Measurements from ENCODE around the gene CDK9.
A peak's percentile ranks its signal among the peaks of the same experiment; 100 is the strongest.

CDK9 gene

GRCh38 chr9:127803507-127804352 is 17.9 kb downstream of the CDK9 start:
- H3K36me3 Mint-ChIP-seq (ENCODE audit: insufficient read depth), result peaks cover 21% of the 10 kb centered on the region
- H3K27ac Mint-ChIP-seq (ENCODE audit: low read depth), result peak overlapping the region; percentile 95
- no peak for DNase-seq (ENCODE audit: low spot score in 2 of 2)
- H3K4me3 Mint-ChIP-seq, result peak overlapping the region; percentile 93
- H3K27me3 Mint-ChIP-seq, result no peaks in the 10 kb centered on the region
- H3K4me1 Mint-ChIP-seq, result peaks cover 24% of the 10 kb centered on the region
- no peaks in the 10 kb centered on the region for H3K9me3 Mint-ChIP-seq
- ATAC-seq (replicated peaks; ENCODE audit: extremely low read depth, poor library complexity, severe bottlenecking), result peak; percentile 17

DNA sequence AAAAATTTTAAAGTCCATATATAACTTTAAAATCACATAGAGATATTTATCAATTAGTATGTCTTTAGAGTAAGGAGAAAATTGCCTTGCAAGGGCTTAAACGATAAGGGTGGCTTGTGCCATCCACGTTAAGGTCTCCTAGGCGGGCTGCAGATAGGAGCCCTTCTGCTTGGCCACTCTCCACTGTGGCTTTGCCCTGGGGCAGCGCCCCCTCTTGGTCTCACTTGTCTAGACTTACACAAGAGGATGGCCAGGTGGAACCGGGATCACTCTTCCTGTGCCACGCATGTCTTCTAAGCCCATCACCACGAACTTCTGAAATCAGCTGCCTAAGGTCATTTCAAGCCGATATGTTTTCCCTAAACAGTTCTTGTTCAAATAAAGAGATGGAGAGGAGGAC is 19.8 kb downstream of the CDK9 start:
- Mint-ChIP-seq H3K27me3 (no peaks in the 10 kb centered on the region), H3K36me3 (ENCODE audit: insufficient read depth) (peaks cover 28% of the 10 kb centered on the region), H3K9me3 (no peaks in the 10 kb centered on the region), H3K4me1 (peaks cover 24% of the 10 kb centered on the region), H3K4me3 (no peak overlapping the region), H3K27ac (ENCODE audit: low read depth) (no peak overlapping the region)
- DNase-seq (ENCODE audit: low spot score in 2 of 2) (no peak), ATAC-seq (replicated peaks; ENCODE audit: extremely low read depth, poor library complexity, severe bottlenecking) (no peak)

DNA sequence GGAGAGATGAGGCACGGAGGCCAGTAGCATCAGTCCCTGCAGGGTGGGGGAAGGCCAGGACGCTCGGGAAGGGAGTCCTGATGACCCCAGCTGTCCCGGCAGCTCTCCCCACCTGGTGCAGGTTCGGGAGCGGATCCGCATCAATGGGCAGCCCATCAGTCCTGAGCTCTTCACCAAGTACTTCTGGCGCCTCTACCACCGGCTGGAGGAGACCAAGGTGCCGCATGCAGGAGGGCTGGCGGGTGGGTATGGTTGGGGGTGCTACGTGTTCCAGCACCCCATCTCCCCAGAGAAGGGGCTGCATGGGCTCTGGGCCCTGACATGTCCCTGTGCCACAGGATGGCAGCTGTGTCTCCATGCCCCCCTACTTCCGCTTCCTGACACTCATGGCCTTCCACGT is 21.0 kb downstream of the CDK9 start:
- ATAC-seq (replicated peaks; ENCODE audit: extremely low read depth, poor library complexity, severe bottlenecking) (no peak), DNase-seq (ENCODE audit: low spot score in 2 of 2) (no peak)
- H3K36me3 Mint-ChIP-seq (ENCODE audit: insufficient read depth), result peaks cover 33% of the 10 kb centered on the region
- no peaks in the 10 kb centered on the region for H3K27me3 Mint-ChIP-seq
- peaks cover 24% of the 10 kb centered on the region for H3K4me1 Mint-ChIP-seq
- no peak overlapping the region for H3K4me3 Mint-ChIP-seq
- H3K9me3 Mint-ChIP-seq, result no peaks in the 10 kb centered on the region
- peak overlapping the region; percentile 39 for H3K27ac Mint-ChIP-seq (ENCODE audit: low read depth)

- H3K36me3 Mint-ChIP-seq (ENCODE audit: insufficient read depth), result peaks cover 36% of the 10 kb centered on the region
These were observed 22.6 kb downstream of the CDK9 start for GRCh38 chr9:127808347-127809001.

GRCh38 chr9:127809002-127809539 is 23.2 kb downstream of the CDK9 start:
- ATAC-seq (replicated peaks; ENCODE audit: extremely low read depth, poor library complexity, severe bottlenecking) (no peak), DNase-seq (ENCODE audit: low spot score in 2 of 2) (no peak)
- Mint-ChIP-seq H3K27me3 (no peaks in the 10 kb centered on the region), H3K27ac (ENCODE audit: low read depth) (no peak overlapping the region), H3K36me3 (ENCODE audit: insufficient read depth) (peaks cover 39% of the 10 kb centered on the region), H3K4me3 (no peak overlapping the region), H3K4me1 (peaks cover 10% of the 10 kb centered on the region), H3K9me3 (no peaks in the 10 kb centered on the region)

More at GRCh38 chr9:127808347-127809001, 22.6 kb downstream of the CDK9 start:
- H3K4me3 Mint-ChIP-seq, result no peak overlapping the region
- ATAC-seq (replicated peaks; ENCODE audit: extremely low read depth, poor library complexity, severe bottlenecking), result no peak
- H3K4me1 Mint-ChIP-seq, result peaks cover 16% of the 10 kb centered on the region
- no peak for DNase-seq (ENCODE audit: low spot score in 2 of 2)
- no peaks in the 10 kb centered on the region for H3K27me3 Mint-ChIP-seq
- H3K9me3 Mint-ChIP-seq, result no peaks in the 10 kb centered on the region
- H3K27ac Mint-ChIP-seq (ENCODE audit: low read depth), result no peak overlapping the region

DNA sequence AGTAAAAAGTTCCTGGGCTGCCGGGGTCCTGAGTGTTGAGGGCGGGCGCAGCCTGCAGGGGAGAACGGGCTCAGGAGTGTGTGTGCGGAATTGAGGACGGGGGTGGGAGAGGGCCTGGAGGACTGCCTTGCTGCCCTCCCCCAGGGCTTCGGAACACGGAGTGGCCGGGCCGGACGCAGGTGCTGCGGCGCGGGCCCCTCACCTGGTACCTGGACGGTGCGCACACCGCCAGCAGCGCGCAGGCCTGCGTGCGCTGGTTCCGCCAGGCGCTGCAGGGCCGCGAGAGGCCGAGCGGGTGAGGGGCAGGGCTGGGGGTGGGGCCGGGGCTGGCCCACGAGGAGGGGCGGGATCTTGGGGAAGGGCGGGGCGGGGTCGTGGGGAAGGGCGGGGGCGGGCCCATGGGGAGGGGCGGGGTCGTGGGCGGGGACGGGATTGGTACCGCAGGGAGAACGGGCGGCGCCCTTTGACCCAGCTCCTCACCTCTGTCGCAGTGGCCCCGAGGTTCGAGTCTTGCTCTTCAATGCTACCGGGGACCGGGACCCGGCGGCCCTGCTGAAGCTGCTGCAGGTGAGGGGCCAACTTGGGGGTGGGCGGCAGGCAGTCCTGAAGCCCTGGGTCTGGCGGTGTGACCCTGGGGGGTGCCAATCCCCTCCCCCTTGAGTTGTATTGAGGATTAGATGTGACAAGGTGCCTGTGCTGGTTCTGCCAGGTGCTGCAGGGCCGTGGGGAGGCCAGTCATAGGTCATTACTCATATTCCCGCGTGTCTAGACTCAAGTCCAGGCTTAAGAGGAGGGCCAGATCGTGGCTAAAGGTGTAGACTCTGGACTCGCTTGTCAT is 23.9 kb downstream of the CDK9 start:
- no peak for ATAC-seq (replicated peaks; ENCODE audit: extremely low read depth, poor library complexity, severe bottlenecking)
- Mint-ChIP-seq H3K36me3 (ENCODE audit: insufficient read depth) (peaks cover 39% of the 10 kb centered on the region), H3K27ac (ENCODE audit: low read depth) (no peak overlapping the region), H3K9me3 (no peaks in the 10 kb centered on the region), H3K4me1 (peaks cover 6% of the 10 kb centered on the region), H3K27me3 (no peaks in the 10 kb centered on the region), H3K4me3 (no peak overlapping the region)
- no peak for DNase-seq (ENCODE audit: low spot score in 2 of 2)

- no peaks in the 10 kb centered on the region for H3K9me3 Mint-ChIP-seq
These were observed 24.7 kb downstream of the CDK9 start for GRCh38 chr9:127810378-127811187.

GRCh38 chr9:127812011-127812410 is 26.2 kb downstream of the CDK9 start:
- peaks cover 37% of the 10 kb centered on the region for H3K36me3 Mint-ChIP-seq (ENCODE audit: insufficient read depth)

More at GRCh38 chr9:127810378-127811187, 24.7 kb downstream of the CDK9 start:
- no peak overlapping the region for H3K27ac Mint-ChIP-seq (ENCODE audit: low read depth)
- DNase-seq (ENCODE audit: low spot score in 2 of 2) (no peak), ATAC-seq (replicated peaks; ENCODE audit: extremely low read depth, poor library complexity, severe bottlenecking) (no peak)
- H3K27me3 Mint-ChIP-seq, result no peaks in the 10 kb centered on the region
- peaks cover 39% of the 10 kb centered on the region for H3K36me3 Mint-ChIP-seq (ENCODE audit: insufficient read depth)
- peaks cover 6% of the 10 kb centered on the region for H3K4me1 Mint-ChIP-seq
- no peak overlapping the region for H3K4me3 Mint-ChIP-seq

DNA sequence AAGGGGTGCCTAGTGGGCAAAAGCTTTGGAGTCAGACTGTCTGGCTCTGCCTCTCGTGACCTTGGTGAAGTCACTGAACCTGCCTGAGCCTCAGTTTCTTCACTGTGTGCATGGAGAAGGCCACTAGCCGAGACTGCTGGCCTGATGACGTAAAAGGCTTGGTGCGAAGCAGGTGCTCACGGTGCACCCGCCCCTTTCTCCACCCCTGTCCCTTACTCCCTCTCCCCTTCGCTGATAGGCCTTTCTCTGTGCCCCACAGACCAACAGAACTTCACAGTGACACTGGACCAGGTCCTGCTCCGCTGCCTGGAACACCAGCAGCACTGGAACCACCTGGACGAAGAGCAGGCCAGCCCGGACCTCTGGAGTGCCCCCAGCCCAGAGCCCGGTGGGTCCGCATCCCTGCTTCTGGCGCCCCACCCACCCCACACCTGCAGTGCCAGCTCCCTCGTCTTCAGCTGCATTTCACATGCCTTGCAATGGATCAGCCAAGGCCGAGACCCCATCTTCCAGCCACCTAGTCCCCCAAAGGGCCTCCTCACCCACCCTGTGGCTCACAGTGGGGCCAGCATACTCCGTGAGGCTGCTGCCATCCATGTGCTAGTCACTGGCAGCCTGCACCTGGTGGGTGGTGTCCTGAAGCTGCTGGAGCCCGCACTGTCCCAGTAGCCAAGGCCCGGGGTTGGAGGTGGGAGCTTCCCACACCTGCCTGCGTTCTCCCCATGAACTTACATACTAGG is 27.3 kb downstream of the CDK9 start:
- Mint-ChIP-seq H3K36me3 (ENCODE audit: insufficient read depth) (peaks cover 27% of the 10 kb centered on the region), H3K4me3 (no peak overlapping the region), H3K27me3 (no peaks in the 10 kb centered on the region), H3K27ac (ENCODE audit: low read depth) (peak overlapping the region; percentile 16), H3K9me3 (no peaks in the 10 kb centered on the region), H3K4me1 (no peaks in the 10 kb centered on the region)
- ATAC-seq (replicated peaks; ENCODE audit: extremely low read depth, poor library complexity, severe bottlenecking), result no peak
- DNase-seq (ENCODE audit: low spot score in 2 of 2), result no peak

More at GRCh38 chr9:127812011-127812410, 26.2 kb downstream of the CDK9 start:
- H3K9me3 Mint-ChIP-seq, result no peaks in the 10 kb centered on the region
- DNase-seq (ENCODE audit: low spot score in 2 of 2) (no peak), ATAC-seq (replicated peaks; ENCODE audit: extremely low read depth, poor library complexity, severe bottlenecking) (no peak)
- no peak overlapping the region for H3K4me3 Mint-ChIP-seq
- H3K27ac Mint-ChIP-seq (ENCODE audit: low read depth), result no peak overlapping the region
- H3K4me1 Mint-ChIP-seq, result no peaks in the 10 kb centered on the region
- H3K27me3 Mint-ChIP-seq, result no peaks in the 10 kb centered on the region

GRCh38 chr9:127813686-127814226 is 27.9 kb downstream of the CDK9 start:
- DNase-seq (ENCODE audit: low spot score in 2 of 2) (no peak), ATAC-seq (replicated peaks; ENCODE audit: extremely low read depth, poor library complexity, severe bottlenecking) (no peak)
- Mint-ChIP-seq H3K4me1 (no peaks in the 10 kb centered on the region), H3K27ac (ENCODE audit: low read depth) (peak overlapping the region; percentile 16), H3K27me3 (no peaks in the 10 kb centered on the region), H3K36me3 (ENCODE audit: insufficient read depth) (peaks cover 23% of the 10 kb centered on the region), H3K4me3 (no peak overlapping the region), H3K9me3 (no peaks in the 10 kb centered on the region)
